Heart left ventricle (tissue), 16 donors: ENCODE results near the gene JTB. TPM values are rescaled to one million over a fixed set of nuclear protein-coding genes. Genes with fewer than 3 reads are reported as not detected.

Source experiments
- ATAC-seq, 4 donors: fragments of 200-7000 bp; cut with Tn5 transposase; one replicate each; pipeline ENCODE4 v1.9.1; 2020 to 2022; ENCODE audit warnings: moderate library complexity in 4 of 4, mild to moderate bottlenecking in 3 of 4, moderate number of reproducible peaks in 1 of 4
- DNase-seq, 5 donors: peaks; one replicate each; pipeline ENCODE4 v3.0.0-alpha.2; 2020
- H3K27ac ChIP-seq, 12 donors: fragments of 200-600 bp; sonication (generic) in 4 of 12; one replicate each; pipeline versions ENCODE4 v1.5.0 to v1.8.0; 2016 to 2022; ENCODE audit warnings: mild to moderate bottlenecking in 2 of 12
- H3K27me3 ChIP-seq, 9 donors: fragments of 200-600 bp; sonication (generic) in 2 of 9; one replicate each; pipeline versions ENCODE4 v1.5.1 to v1.8.0; 2016 to 2022; ENCODE audit warnings: mild to moderate bottlenecking in 3 of 9
- H3K36me3 ChIP-seq, 9 donors: fragments of 200-600 bp; sonication (generic) in 2 of 9; one replicate each; pipeline versions ENCODE4 v1.5.0 to v1.8.0; 2018 to 2022; ENCODE audit warnings: mild to moderate bottlenecking in 2 of 9
- H3K4me1 ChIP-seq, 12 donors: fragments of 200-600 bp; sonication (generic) in 4 of 12; one replicate each; pipeline versions ENCODE4 v1.5.0 to v1.8.0; 2016 to 2022; ENCODE audit warnings: mild to moderate bottlenecking in 3 of 12
- H3K4me3 ChIP-seq, 12 donors: fragments of 200-600 bp; sonication (generic) in 4 of 12; one replicate each; pipeline versions ENCODE4 v1.5.0 to v1.8.0; 2017 to 2022; ENCODE audit warnings: mild to moderate bottlenecking in 9 of 12, moderate library complexity in 4 of 12
- H3K9me3 ChIP-seq, 12 donors: fragments of 200-600 bp; sonication (generic) in 4 of 12; one replicate each; pipeline versions ENCODE4 v1.5.0 to v1.8.0; 2016 to 2022; ENCODE audit warnings: mild to moderate bottlenecking in 1 of 12
- CTCF ChIP-seq, 12 donors: fragments of 200-600 bp; sonication (generic) in 4 of 12; IDR thresholded peaks; one replicate each; pipeline versions ENCODE4 v1.5.0 to v1.8.0; 2018 to 2022; ENCODE audit warnings: antibody characterized with exemption in 12 of 12, mild to moderate bottlenecking in 5 of 12
- POLR2A ChIP-seq, 2 donors: fragments of 450-650 bp; IDR thresholded peaks; one replicate each; pipeline ENCODE4 v1.6.1; 2017; ENCODE audit warnings: antibody characterized with exemption in 2 of 2, mild to moderate bottlenecking in 2 of 2, moderate library complexity in 2 of 2
- WGBS, 4 donors: extraction: QIAGEN DNeasy Blood & Tissue Kit in 2 of 4; methylation state at CpG; one replicate each; pipeline versions ENCODE4 v1.1.5 to v1.1.7; 2013 to 2018; 5-methylcytosine and 5-hydroxymethylcytosine counted together
- intact Hi-C, 10 donors: fragments of 100-400 bp; cut with DNase I; formaldehyde crosslinking; loops; one replicate each; pipeline versions ENCODE4 v1.11.1 to v1.14.2; 2022
- polyA plus RNA-seq, 2 donors: library from polyadenylated mRNA; stranded (reverse); fragments of 200-250 nt; gene quantifications; one replicate each; pipeline ENCODE4 v1.2.3, GENCODE V29; 2013
- total RNA-seq, 9 donors: library from RNA; depleted of rRNA in 2 of 9; stranded (reverse); fragments of >200 nt in 2 of 9; fragmentation: NEBNext Ultra II Directional in 3 of 9; extraction: Animal tissue kit (Norgen Biotek cat#: 25700) in 3 of 9; gene quantifications; one replicate each; pipeline versions ENCODE4 v1.1.0 to v1.2.4, GENCODE V29; 2016 to 2023
- donor health status: ischemic (EF 13 %, LVEDD 7.1; RV severe dilation, severe dysfunction).
- donor health status: healthy with polysubstance abuse.
- donor health status: DM: no; HTN: yes; CAD: no.
- donor health status: DM: no; HTN: no; CAD: no.
- donor health status: ischemic (EF 25% LVEDD 6.9; RV normal size, moderate dysfunction).
- donor health status: ischemic (EF 25% LVEDD 5.7; RV mildly dilated, moderate dysfunction).
- donor health status: healthy.
- donor health status: DM: yes; HTN: yes; CAD: no.
- donor health status: ischemic (EF 35%, LVEDD 5.7; RV mildly dilated, moderate dysfunction).
- donor health status: nonischemic (EF 11% LVEDD 7.7; RV severe dilation, severe dysfunction).
- donor health status: DM: yes; HTN: yes; CAD: no.
- donor health status: PGD.
- donor health status: ischemic (EF 29% LVEDD 5.4; RV normal size, mild dysfunction).
- donor health status: nonischemic (EF 23%, LVEDD 6.1; RV moderate dilation, normal function).

Gene JTB
- total and polyA plus RNA-seq, 11 donors: 55.0 to 222 (median 85.8) TPM

GRCh38 chr1:153976819-153977249 lies 640 bp downstream of the JTB start:
- H3K4me1 ChIP-seq: peaks cover 0 to 46% (median 19%) of the 10 kb centered on the region in 12 donors
- 0 to 5% (median 2%) methylated on average over 12 to 16 of the region's 16 CpGs for WGBS, 4 donors
- no peaks in the 10 kb centered on the region for H3K27me3 ChIP-seq
- no peaks in the 10 kb centered on the region for H3K9me3 ChIP-seq
- no peak for TF ChIP-seq POLR2A (IDR thresholded peaks at IDR 0.05)
- H3K36me3 ChIP-seq: peaks cover 0 to 50% (median 40%) of the 10 kb centered on the region in 9 donors
- intact Hi-C loops: loop anchor here in 3 of 10 donors (1.0 to 5.0 kb wide), 3 partner anchors 10 to 55 kb away; partner anchors contain the start of genes CREB3L4 (in 1 of the 3), DENND4B (in 1 of the 3) and GATAD2B (in 1 of the 3)
- peak overlapping the region; percentile 70 to 97 (median 88) for H3K4me3 ChIP-seq
- peak overlapping the region; percentile 72 to 97 (median 92) for H3K27ac ChIP-seq
- DNase-seq (no peak), ATAC-seq (peak in 1 of 4 donors; percentile 1)

- DNase-seq: no peak
- WGBS, 4 donors: 72 to 82% (median 80%) methylated on average over 7 of the region's 7 CpGs
- Histone ChIP-seq H3K4me1 (peaks cover 0 to 53% (median 19%) of the 10 kb centered on the region in 12 donors), H3K9me3 (no peaks in the 10 kb centered on the region), H3K4me3 (no peak overlapping the region), H3K27me3 (no peaks in the 10 kb centered on the region), H3K27ac (no peak overlapping the region), H3K36me3 (peaks cover 0 to 36% (median 33%) of the 10 kb centered on the region in 9 donors)
- intact Hi-C loops: no loop called here
- no peak for ATAC-seq
- TF ChIP-seq POLR2A (IDR thresholded peaks at IDR 0.05) (no peak), CTCF (IDR thresholded peaks at IDR 0.05) (no peak)
These were observed 3.9 kb downstream of the JTB start for GRCh38 chr1:153973525-153973924.

- WGBS, 4 donors: 92 to 96% (median 94%) methylated on average over 3 of the region's 3 CpGs
- intact Hi-C loops: no loop called here
- no peaks in the 10 kb centered on the region for H3K27me3 ChIP-seq
- H3K9me3 ChIP-seq: no peaks in the 10 kb centered on the region
- ATAC-seq: no peak
- DNase-seq: no peak
- peaks cover 0 to 52% (median 19%) of the 10 kb centered on the region in 12 donors for H3K4me1 ChIP-seq
- peaks cover 0 to 36% (median 33%) of the 10 kb centered on the region in 9 donors for H3K36me3 ChIP-seq
- TF ChIP-seq POLR2A (IDR thresholded peaks at IDR 0.05): no peak
- no peak for TF ChIP-seq CTCF (IDR thresholded peaks at IDR 0.05)
- H3K27ac ChIP-seq: no peak overlapping the region
- H3K4me3 ChIP-seq: no peak overlapping the region
These were observed 4.4 kb downstream of the JTB start for GRCh38 chr1:153973071-153973470.

GRCh38 chr1:153970346-153970745 lies 7.1 kb downstream of the JTB start:
- intact Hi-C loops: no loop called here
- no peak overlapping the region for H3K27ac ChIP-seq
- WGBS, 4 donors: 76 to 92% (median 86%) methylated on average over 2 of the region's 2 CpGs
- H3K4me3 ChIP-seq: no peak overlapping the region
- TF ChIP-seq POLR2A (IDR thresholded peaks at IDR 0.05) (no peak), CTCF (IDR thresholded peaks at IDR 0.05) (no peak)
- H3K27me3 ChIP-seq: no peaks in the 10 kb centered on the region
- H3K9me3 ChIP-seq: no peaks in the 10 kb centered on the region
- DNase-seq (no peak), ATAC-seq (no peak)
- peaks cover 0 to 50% (median 20%) of the 10 kb centered on the region in 12 donors for H3K4me1 ChIP-seq
- peaks cover 0 to 28% (median 25%) of the 10 kb centered on the region in 9 donors for H3K36me3 ChIP-seq
